GM19023 (cell line): ENCODE data around the gene CCDC8.

ENCODE experiments used
- ATAC-seq: cut with Tn5 transposase; IDR thresholded peaks from one replicate; pipeline ENCODE4 v1.9.1; 2021; ENCODE audit warnings: mild to moderate bottlenecking, moderate library complexity; ENCODE audit not compliant: unreplicated experiment

The CCDC8 gene

DNA sequence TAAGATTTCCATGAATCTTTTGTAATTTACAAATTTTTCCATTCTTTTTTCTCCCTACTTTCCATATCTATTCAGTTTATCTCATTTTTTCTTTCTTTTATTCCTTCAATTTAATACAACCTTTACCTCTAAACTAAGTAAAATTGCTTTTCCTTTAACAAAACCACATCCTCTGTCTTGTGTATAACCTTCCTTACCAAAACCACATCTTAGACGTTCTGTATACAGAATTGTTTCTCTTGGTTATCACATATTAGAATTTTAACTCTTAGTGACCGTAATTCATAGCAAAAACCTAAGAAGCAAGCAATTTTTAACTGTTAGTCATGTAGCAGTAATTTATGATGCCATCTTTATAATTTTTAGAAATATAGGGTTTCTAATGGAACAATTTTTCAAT, 51.4 kb downstream of the CCDC8 start:
- no peak for ATAC-seq
